Measurements from ENCODE around the gene FBXO36.

DNA sequence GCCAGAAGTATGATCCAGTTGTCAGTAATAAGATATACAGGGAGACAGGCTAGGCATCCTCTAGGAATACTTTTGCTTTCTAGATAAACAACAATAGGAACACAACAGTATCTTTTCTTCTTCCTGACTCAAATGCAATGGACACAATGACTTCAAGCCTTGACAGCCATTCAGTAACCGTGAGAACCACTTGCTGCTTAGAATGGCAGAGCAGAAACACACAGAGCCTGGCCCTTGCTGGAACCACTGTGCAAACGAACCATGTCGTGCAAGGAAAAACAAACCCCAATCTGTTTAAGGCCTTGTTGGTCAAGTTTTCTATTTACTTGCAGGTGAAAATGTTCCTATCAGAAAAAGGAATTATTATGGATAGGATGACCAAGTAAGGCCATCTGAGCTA, 19.3 kb upstream of the FBXO36 start:
- no peak for TF ChIP-seq POLR2A (IDR thresholded peaks at IDR 0.05)
- TF ChIP-seq, protein P1, sequence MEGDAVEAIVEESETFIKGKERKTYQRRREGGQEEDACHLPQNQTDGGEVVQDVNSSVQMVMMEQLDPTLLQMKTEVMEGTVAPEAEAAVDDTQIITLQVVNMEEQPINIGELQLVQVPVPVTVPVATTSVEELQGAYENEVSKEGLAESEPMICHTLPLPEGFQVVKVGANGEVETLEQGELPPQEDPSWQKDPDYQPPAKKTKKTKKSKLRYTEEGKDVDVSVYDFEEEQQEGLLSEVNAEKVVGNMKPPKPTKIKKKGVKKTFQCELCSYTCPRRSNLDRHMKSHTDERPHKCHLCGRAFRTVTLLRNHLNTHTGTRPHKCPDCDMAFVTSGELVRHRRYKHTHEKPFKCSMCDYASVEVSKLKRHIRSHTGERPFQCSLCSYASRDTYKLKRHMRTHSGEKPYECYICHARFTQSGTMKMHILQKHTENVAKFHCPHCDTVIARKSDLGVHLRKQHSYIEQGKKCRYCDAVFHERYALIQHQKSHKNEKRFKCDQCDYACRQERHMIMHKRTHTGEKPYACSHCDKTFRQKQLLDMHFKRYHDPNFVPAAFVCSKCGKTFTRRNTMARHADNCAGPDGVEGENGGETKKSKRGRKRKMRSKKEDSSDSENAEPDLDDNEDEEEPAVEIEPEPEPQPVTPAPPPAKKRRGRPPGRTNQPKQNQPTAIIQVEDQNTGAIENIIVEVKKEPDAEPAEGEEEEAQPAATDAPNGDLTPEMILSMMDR (IDR thresholded peaks at IDR 0.05), result no peak

All from upper lobe of left lung (tissue), 4 donors.